HUDEP-2 (cell line): Measurements from ENCODE around the gene TMEM218.

Experiments
- DNase-seq, 76 experiments: peaks; one replicate each; lab custom pipeline; 2025; ENCODE audit not compliant: unreplicated experiment in 76 of 76; lab: John Stamatoyannopoulos, UW

Gene TMEM218

DNA sequence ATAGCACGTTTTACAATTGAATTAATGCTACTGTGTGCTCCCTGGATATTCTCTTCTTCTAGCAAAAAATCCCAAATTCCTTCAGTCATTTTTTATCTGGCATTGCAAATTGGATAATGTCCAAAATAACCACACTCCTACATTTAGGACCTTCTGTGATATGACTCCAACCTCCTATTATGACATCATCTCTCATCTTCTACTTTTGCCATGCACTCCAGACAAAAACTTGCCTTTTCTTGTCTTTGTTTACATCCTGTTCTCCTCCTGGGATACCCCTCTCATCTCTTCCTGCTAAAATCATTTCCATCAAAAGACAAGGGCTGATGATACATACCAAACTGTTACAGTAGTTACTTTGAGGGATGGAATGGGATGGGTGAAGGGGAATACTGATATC, 20.6 kb upstream of the TMEM218 start:
- DNase-seq: no peak

DNA sequence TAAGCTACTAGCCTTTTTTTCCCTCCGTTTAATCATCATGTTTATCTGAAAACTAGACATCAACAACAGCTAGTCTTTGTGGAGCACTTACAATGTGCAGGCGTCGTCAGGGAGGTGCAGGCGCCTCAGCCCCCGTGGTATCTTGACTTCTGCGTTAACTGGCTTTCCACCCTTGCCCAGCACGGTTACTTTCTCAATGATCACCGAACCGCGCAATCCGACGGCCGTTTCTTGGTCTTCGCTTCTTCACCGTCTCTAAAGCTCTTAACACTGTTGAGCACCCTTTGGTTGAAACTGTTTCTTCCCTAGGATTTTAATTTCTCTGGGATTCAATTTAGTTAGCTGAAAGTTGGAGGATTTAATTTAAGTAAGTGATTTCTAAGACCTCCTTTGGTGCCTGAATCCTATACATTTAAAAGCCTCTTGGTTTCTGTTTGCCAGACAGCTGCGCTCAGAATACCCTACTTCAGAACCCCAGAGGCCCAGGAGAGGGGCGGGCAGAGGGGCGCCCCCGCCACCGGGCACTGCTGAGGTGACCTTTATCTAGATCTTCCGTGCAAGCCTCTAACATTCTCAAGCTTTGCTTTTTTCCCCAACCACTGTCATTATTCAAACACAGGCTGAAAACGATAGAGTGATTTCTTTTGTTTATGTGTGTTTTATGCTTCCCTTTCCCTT, 18.0 kb upstream of the TMEM218 start:
- no peak for DNase-seq

DNA sequence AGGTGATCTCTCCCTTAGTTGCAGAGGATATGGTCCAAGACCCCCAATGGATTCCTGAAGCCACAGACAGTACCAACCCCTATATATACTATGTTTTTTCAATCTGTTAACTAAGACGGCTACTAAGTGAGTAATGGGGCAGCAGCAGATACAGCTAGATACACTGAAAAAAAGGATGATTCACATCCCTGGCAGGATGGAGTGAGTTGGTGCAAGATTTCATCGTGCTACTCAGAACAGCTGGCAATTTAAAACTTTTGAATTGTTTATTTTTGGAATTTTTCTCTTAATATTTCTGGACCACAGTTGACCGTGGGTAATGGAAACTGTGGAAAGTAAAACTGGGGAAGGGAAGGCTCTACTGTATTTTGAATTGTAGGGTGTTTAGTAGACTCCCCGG, 17.0 kb upstream of the TMEM218 start:
- no peak for DNase-seq

DNA sequence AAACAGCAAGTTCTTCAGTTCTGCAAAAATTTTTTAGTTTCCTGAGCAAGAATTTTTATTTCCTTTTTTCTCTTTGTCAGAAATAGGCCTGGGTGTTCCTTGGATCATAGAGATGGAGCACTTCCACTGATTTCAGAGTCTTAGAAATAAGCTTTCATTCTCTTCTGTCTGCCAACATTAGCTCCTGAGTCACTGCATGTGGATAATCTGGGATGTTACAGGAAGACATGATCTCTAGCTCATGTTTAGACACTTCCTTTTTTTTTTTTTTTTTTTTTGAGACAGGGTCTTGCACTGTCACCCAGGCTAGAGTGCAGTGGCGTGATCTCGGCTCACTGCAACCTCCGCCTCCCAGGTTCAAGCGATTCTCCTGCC, 13.2 kb upstream of the TMEM218 start:
- DNase-seq: no peak

DNA sequence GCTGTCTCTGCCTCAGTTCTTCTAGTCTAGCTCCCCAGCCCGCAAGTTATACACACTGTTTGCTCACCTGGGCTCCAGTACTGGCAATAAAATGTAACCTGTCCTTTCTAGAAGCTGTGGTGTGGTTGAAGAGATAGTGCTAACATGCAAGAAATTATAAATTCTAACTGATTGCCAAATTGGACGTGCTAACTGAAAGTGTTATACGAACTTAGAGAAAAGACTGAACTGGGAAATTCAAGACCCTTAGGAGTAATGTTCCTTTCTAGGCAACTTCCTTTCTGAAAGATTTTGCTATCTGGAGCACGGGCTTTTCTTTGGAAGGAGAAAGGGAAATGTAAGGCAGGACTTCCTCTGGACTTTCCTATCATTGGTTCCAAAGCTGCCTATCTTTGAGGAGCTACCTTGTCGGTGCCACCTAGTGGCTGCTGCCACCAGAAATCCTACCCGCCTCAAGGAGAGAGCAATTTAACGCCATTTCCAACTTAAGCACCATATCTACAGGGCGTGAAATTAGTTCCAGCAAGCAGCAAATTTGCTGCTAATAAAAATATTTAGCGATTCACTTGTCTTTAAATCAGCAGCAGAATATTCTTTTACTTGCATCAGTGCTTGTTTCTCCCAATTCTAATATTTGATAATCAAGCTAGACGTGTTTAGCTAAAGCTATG, 12.7 kb upstream of the TMEM218 start:
- peak in 39 of 76 experiments; percentile 1 to 56 (median 17) for DNase-seq

DNA sequence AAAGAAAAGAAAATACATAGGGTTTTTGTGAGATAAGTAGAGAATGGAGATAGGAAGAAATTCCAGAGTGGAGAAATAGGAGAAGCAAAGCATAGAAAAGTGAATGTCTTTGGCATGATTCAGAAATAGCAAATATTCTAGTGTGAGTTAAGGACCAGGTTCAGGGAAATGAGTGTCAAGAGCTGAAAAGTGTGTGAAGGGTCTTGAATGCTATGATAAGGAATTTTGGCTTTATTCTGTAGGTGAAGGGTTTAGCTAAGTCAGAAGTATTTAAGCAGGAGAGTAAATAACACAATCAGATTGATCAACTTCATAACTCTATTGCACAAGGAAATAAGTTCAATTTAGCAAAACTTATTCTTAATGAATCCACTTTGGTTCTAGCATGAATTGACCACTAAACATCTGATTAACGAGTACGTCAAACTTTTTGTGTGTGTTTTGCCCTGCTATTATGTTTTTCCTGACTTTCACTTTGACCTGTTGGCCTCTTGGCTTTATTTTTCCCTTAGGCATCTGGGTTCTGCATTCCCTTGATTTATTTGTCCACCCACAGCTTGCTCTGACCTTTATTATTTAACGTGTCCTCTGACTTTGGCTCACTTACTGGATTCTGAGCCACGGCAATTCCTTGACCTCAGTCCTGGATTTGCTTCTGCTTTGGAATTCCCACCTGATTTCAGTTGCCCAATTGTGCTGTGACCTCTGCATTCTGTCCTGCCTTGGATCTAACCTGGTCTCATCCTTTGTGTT, 11.9 kb upstream of the TMEM218 start:
- no peak for DNase-seq

DNA sequence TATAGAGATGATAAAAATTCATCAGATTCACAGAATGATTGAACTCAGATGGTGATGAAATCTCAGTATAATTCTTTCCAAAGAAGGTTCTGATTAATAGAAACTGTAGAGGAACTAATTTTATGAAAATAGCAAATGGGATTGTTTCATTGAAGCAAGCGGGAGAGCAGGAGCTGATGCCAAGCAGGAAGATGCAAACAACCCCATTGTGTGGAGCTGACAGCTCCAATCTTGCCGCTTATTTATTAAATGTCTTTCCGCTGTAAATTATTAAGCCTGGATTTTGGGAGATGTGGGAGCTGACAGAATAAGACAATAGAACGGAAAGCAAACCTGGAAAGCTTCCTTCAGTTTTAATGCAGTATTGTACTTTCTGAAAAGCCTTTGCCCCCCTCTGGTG, 6.0 kb upstream of the TMEM218 start:
- DNase-seq: no peak

DNA sequence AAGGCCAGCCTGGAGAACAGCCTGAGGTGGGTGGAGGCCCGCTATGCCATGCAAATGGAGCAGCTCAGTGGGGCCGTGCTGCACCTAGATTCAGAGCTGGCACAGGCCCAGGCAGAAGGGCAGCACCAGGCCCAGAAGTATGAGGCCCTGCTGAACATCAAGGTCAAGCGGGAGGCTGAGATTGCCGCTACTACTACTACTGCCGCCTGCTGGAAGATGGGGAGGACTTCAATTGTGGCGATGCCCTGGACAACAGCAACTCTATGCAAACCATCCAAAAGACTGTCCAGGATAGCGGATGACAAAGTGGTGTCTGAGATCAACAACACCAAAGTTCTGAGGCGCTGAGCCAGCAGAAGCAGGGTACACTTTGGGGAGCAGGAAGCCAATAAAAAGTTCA, 3.1 kb upstream of the TMEM218 start:
- DNase-seq: peak in 2 of 76 experiments; percentile 13 to 26

DNA sequence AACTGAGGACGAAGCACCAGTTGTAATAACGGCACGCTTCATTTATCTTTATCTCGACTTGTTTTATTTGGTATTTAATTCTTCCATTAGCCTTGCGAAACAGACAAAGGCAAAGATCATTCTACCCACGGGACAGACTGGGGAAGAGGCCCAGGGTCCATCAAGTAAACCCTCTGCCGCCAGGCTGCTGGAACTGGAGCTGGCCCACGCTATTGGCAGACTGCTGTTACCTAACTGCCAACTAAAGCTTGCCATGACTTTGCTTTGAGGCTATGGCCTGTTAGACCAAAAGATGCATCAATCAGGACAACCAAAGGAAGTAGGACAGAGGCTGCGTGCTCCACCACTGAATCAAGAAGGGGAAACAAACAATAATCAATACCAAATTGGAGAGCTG, 780 bp upstream of the TMEM218 start:
- no peak for DNase-seq

DNA sequence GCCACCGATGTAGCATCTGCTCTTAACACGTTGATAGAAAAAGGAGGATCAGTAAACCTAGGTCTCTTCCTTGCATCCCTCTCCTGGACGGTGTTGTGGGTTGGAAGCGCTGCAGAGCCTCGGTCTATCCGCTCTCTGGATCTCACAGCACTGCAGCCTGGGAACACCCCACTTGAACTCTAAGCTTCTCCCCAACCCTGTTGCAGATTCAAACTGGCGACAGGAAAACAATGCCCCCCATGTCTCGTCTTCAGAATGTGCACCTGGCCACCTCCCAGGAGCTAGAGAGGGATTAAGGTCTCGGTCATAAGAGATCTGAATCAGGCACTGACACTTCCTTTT, 454 bp downstream of the TMEM218 start:
- peak in 7 of 76 experiments; percentile 3 to 37 (median 14) for DNase-seq

DNA sequence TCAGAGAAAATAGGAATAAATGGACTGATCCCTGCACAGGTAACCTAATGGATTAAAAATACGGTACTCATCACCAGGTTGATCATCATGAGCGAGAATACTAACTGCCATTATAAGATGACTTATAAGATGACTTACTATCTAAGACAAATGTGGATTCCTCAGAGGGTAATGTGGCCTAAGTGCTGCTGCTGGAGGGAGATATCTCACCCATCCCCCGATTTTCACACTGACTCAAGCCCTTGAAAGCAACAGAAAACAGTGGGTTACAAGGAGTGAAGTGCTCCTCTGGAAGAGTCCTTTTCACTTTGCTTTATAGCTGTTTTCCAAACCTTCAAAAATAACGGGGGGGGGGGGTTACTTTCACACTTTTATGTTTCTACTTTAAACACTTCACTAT, 920 bp downstream of the TMEM218 start:
- peak in 8 of 76 experiments; percentile 2 to 22 (median 8) for DNase-seq

DNA sequence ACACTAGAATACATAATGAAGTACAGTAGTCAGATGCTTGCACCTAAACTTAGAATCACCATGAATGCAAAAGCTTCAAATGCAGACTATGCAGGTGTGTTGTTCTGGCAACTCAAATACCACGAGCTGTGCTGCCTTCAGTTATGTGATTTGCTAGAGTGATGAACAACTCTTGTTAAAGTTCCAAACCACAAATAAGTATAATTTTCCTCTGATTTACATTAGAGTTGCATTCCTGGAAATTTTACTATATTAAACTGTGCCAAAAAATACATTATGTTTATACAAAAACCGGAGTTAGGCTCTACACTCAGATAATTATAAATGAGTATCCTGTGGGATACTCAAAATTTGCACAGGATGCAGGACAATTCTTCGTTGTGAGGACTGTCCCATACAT, 3.0 kb downstream of the TMEM218 start:
- DNase-seq: no peak

DNA sequence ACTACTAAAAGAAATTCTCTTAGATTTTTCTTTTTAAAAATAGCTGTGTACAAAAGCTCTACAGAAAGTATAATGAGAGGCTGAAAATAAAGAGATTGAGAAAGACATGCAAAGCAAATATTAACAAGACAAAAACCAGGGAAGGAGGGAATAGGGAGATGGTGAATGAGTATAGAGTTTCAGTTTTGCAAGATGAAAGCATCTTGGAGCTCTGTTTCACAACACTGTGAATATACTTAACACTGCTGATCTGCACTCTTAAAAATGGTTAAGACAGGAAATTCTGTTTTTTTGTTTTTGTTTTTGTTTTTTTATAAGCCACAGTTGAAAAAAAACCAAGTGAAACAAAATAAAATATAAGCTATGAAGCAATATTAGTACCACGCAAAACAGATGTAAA, 5.5 kb downstream of the TMEM218 start:
- no peak for DNase-seq

DNA sequence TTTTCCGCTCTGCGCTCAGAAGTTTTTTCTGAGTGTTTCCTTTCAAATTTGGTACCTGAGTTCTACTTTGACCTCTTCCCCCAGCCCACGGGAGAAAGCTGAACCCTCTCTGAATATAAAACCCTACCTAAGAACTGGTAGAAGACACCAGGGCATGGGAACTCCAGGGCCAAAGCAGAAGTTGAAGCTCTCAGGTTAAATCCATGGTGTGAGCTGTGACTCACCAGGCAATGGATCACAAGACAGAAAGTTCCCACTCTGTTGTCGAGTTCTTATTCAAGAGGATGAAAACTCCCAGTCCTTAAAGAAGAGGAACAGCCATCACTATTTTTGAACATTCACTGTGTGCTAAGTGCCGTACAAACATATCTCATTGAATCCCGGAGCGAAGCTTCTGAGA, 8.9 kb downstream of the TMEM218 start:
- DNase-seq: no peak

DNA sequence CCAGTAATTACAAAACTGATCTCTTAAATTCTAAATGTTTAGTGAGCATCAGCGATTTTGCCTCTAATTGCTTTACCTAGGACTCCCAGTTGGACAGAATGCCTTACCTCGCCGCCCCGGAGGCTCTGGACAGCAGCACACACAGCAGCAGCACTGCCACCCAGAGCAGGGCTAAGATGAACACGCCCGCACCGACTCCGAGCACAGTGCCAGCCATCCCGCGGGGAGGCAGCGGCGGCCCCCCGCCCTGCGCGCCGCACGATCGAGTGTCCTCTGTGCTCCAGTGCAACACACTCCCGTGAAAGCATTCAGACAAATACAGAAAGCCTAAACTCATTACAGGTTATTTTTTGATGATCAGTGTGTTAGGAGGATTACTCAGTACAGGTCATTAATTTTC, 9.4 kb downstream of the TMEM218 start:
- DNase-seq: no peak

DNA sequence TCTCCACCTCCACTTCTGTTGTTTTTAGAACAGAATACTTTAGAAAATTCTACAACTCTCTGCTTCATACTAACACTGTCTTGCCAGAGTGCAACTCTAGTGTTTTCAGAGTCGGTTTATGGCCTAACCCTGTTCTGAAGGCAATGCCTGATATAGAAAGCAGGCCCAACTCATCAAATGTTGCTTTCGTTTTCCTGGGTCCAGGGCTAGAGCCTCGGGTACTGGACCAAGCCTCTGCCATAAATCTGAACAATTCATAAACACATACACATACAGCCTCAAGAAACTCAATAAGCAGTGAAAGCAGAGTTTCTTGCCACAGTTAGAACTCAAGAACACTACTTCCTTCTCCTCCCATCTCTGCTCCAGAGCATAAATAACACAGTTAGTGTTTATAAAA, 9.8 kb downstream of the TMEM218 start:
- DNase-seq: no peak

DNA sequence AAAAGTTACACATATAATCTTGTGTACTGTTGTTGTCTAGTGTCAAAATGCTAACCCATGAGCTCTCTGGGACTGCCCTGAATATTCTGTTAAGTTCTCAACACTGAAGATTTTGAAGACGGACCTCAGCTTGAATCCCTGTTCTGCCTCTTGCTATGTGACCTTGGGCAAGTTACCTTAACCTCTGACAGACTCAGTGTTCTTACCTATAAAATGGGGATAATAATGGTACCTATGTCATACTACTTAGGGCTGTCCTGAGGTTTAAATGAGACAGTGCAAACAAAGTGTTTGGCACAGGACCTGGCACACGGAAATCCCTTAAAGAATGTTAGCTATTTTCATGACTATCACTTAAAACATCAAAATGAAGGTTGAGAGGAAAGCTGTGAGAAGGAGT, 11.3 kb downstream of the TMEM218 start:
- no peak for DNase-seq

DNA sequence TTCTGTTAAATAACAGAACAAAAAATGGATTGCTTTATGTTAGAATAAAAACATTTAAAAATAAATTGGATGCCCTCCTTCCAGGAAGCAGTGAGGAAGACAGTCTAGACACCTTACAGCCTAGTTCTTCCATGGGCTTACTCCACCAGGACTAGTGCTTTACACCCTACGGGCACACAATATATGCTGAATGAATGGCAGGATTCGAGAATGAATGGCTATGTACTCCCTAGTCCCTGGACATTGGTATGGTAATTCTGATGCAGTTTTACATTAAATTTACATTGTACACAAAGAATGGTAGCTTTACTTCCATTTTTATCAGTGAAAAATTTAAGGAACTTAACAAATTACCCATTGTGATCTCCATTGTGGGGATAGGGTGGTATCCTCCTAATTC, 16.7 kb downstream of the TMEM218 start:
- no peak for DNase-seq

DNA sequence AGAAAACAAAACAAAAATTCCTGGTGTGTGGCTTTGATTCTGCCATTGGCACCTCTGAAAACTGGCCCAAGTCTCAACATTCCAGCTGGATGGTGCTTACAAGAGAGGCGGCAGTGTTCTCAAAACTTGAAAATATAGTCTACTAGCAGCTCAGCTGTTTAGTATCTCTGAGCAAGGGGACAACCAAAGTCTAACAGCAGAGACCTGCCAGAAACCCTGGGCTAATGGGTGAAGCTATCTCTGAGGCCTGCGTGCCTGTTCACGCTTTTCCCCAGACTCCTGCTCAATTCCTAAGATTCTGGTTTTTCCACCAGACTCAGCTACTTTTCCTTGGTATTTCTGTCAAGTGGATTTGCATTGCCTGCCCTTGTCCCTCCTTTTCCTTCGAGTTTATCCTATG, 17.9 kb downstream of the TMEM218 start:
- no peak for DNase-seq

DNA sequence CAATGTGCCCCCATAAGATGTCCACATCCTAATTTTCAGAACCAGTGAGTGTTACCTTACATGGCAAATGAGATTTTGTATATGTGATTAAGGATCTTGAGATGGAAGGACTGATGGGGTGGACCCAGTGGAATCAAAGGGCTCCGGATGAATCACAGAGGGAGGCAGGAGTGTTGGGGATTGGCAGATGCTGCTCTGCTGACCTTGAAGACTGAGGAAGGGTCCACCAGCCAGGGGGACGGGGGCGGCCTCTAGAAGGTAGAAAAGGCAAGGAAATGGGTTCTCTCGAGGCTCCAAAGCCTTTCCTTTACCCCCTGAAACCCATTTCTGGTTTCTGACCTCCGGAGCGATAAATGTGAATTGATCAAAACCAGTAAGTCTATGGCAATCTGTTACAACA, 18.8 kb downstream of the TMEM218 start:
- DNase-seq: no peak

DNA sequence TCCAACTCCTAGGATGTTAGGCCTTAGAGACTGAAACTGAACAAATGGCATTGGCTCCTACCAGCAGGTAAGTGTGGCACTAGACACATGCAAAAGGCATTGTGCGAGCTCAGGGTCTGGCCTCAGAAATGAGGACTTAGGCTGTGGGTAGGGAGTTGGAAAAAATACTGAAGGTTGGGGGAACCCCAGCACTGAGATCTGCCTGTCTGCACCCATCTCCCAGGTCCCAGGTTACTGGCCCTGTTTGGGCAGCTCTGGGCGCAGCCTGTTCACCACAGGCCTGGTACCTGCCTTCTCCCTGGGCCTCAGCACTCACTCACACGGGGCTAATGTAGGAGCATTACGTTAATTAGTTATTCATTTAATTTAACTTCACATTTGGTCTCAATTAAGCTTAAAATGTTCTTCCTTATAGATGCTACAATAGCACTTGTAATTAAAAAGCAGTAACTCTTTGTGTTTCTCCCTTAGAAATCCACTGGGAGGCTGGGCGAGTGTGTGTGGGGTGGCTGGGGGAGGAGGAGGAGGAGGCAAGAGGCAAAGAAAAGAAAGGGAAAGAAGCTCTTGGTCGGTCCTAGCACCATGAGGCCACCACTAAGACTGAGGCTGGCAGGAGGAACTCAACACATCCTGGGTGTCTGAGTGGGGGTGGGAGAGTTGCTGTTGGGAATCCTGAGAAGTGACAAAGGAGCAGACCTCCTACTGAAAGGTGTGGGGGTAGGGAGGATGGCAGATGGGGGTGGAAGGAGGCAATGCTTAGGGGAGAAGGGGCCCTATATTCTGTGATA, 19.4 kb downstream of the TMEM218 start:
- DNase-seq: no peak
